ENCODE results near the gene EFEMP1.

- TF ChIP-seq CTCF (IDR thresholded peaks at IDR 0.05 in 8 of 11, conservative IDR thresholded peaks at IDR 0.05 in 3 of 11) (no peak), POLR2A (IDR thresholded peaks at IDR 0.05) (no peak)
Measured at GRCh38 chr2:55877087-55877436, 46.5 kb downstream of the EFEMP1 start.
